ENCODE data around the gene SVBP. TPM values are rescaled to one million over a fixed set of nuclear protein-coding genes. Genes with fewer than 3 reads are reported as not detected.
A peak's percentile ranks its signal among the peaks of the same experiment; 100 is the strongest.

The SVBP gene
- polyA plus RNA-seq, 6 donors from 2014 or later, result 51.0 to 73.2 (median 65.8) TPM

DNA sequence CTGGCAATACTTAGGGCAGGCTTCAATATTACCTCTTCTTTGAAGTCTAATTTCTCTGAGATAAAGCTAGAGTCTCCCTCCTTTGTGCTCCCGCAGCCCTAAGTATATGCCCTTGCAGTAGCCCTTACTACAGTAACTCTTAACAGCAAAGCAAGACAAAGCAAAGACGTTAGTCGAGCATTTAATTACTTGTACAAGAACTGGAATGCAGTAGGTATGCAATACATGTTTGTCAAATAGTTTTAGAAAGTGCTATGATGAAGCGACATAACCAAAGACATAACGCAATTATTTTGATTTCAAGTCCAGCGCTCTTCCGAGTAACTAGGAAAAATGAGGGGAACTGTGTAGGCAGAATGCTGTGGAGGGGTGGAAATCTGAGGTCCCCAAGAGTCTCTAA lies 51.9 kb downstream of the SVBP start:
- H3K4me3 Mint-ChIP-seq, result no peak overlapping the region
- no peaks in the 10 kb centered on the region for H3K27me3 Mint-ChIP-seq
- H3K36me3 Mint-ChIP-seq, result no peaks in the 10 kb centered on the region
- peaks cover 8 to 25% (median 13%) of the 10 kb centered on the region in 3 donors for H3K4me1 Mint-ChIP-seq
- H3K9me3 Mint-ChIP-seq, result no peaks in the 10 kb centered on the region
- DNase-seq (no peak), ATAC-seq (ENCODE audit: low read depth in 2 of 2) (no peak)
- H3K27ac Mint-ChIP-seq, result no peak overlapping the region

DNA sequence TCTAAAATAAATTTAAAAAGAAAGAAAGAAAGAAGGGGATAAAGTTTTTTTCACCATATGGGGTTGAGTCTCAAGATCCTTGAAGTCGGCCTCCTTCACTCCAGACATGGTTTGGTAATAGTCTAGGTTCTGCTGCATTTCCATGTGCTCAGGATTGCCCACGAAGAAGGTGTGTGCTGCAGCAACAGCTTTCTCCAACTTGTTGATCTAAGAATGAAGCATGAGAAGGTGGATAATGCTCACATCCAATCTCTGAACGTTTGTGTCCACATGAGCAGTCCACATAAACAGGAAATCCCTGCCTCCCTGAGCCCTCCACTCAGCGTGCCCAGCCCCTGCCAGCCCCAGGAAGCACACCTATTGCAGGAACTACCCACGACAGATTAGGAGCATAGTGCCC lies 54.9 kb downstream of the SVBP start:
- peaks cover 11 to 28% (median 23%) of the 10 kb centered on the region in 3 donors for H3K4me1 Mint-ChIP-seq
- H3K9me3 Mint-ChIP-seq, result no peaks in the 10 kb centered on the region
- peak overlapping the region in 1 of 6 donors; percentile 58 for H3K27ac Mint-ChIP-seq
- no peak for ATAC-seq (ENCODE audit: low read depth in 2 of 2)
- peaks cover 4 to 5% of the 10 kb centered on the region in 2 donors for H3K36me3 Mint-ChIP-seq
- H3K4me3 Mint-ChIP-seq, result peak overlapping the region in 1 of 8 donors; percentile 27
- no peak for DNase-seq
- H3K27me3 Mint-ChIP-seq, result no peaks in the 10 kb centered on the region

DNA sequence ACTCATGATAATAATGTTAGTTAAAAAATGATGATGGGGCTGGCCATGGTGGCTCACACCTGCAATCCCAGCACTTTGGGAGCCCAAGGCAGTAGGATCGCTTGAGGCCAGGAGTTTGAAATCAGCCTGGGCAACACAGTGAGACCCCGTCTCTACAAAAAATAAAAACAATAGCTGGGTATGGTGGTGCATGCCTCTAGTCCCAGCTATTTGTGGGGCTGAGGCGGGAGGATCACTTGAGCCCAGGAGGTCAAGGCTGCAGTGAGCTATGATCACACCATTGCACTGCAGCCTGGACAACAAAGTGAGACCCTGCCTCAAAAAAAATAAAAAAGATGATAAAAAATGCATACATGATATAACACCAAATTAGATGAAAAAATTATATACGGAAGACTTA lies 55.6 kb downstream of the SVBP start:
- peaks cover 14 to 30% (median 27%) of the 10 kb centered on the region in 3 donors for H3K4me1 Mint-ChIP-seq
- no peak for ATAC-seq (ENCODE audit: low read depth in 2 of 2)
- no peak for DNase-seq
- H3K4me3 Mint-ChIP-seq, result no peak overlapping the region
- no peaks in the 10 kb centered on the region for H3K27me3 Mint-ChIP-seq
- no peaks in the 10 kb centered on the region for H3K9me3 Mint-ChIP-seq
- H3K36me3 Mint-ChIP-seq, result peaks cover 8 to 12% of the 10 kb centered on the region in 2 donors
- H3K27ac Mint-ChIP-seq, result no peak overlapping the region

DNA sequence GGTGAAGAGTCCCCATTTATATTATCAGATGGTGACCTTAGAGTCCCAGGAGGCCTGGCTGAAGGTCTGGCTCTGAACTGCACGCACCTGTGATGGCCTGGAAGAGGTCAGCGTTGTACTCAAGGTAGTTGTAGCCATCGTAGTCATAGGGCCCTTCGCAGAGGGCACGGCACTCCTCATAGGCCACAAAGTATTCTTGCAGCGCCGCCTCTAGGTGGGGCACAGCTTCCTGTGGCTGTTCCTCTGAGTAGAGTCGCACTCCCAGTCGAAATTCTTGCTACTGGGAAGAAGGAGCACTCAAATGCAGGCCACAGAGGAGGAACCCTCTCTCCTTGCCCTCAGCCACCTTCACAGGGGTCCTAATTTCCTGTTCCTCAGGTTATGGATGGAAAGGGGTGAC lies 58.1 kb downstream of the SVBP start:
- H3K4me3 Mint-ChIP-seq, result peak overlapping the region in 2 of 8 donors; percentile 51 to 64
- no peaks in the 10 kb centered on the region for H3K9me3 Mint-ChIP-seq
- DNase-seq (no peak), ATAC-seq (ENCODE audit: low read depth in 2 of 2) (peak in 1 of 2 donors; percentile 43)
- H3K36me3 Mint-ChIP-seq, result peaks cover 23 to 34% of the 10 kb centered on the region in 2 donors
- peaks cover 14 to 34% (median 27%) of the 10 kb centered on the region in 3 donors for H3K4me1 Mint-ChIP-seq
- no peaks in the 10 kb centered on the region for H3K27me3 Mint-ChIP-seq
- peak overlapping the region; percentile 10 to 89 (median 76) for H3K27ac Mint-ChIP-seq

DNA sequence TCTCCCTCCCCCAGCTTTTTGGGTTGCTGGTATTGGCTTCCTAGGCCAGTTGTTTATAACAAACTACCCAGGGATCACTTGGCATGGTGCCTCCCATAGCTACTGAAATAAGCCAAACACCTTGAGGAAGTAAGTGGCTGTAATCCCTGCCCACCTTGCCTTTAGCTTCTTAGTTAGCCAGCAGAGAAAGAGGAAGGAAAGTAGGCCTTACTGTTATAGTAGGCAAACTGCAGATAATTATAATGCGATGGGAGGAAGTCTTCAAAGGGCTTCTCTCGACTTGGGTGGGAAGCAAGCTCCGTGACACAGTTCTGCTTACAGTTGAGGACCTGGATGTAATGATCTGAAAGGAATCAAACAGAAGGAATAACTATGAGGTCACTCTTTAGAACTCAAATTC lies 58.6 kb downstream of the SVBP start:
- Mint-ChIP-seq H3K4me3 (peak overlapping the region in 1 of 8 donors; percentile 71), H3K36me3 (peaks cover 28 to 39% of the 10 kb centered on the region in 2 donors), H3K27ac (peak overlapping the region; percentile 10 to 89 (median 76)), H3K4me1 (peaks cover 14 to 33% (median 27%) of the 10 kb centered on the region in 3 donors), H3K27me3 (no peaks in the 10 kb centered on the region), H3K9me3 (no peaks in the 10 kb centered on the region)
- DNase-seq (no peak), ATAC-seq (ENCODE audit: low read depth in 2 of 2) (peak; percentile 69 to 82)

DNA sequence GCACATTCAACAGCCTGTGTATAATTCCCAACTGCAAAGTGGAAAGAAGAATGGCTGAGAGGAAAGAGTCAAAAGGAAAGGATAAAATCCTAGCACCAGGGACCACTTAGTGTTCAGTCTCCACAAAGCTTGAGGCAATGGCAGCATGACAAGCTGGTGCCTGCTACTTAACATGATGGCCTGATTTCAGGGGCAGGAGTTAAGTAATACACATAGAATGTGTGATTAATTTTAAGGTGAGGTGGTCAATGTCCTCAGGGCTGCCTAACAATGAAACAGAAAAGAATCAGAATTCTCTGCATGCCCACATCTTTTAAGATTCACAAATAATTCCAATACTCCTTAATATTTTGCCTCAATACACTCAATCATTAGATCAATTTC lies 59.3 kb downstream of the SVBP start:
- Mint-ChIP-seq H3K9me3 (no peaks in the 10 kb centered on the region), H3K27me3 (no peaks in the 10 kb centered on the region), H3K4me3 (no peak overlapping the region), H3K4me1 (peaks cover 14 to 32% (median 27%) of the 10 kb centered on the region in 3 donors), H3K36me3 (peaks cover 32 to 43% of the 10 kb centered on the region in 2 donors), H3K27ac (peak overlapping the region in 1 of 6 donors; percentile 71)
- ATAC-seq (ENCODE audit: low read depth in 2 of 2) (no peak), DNase-seq (no peak)

Other genes starting within 250 kb of the SVBP start
- gene PPIH, start 159.0 kb downstream of the SVBP start, polyA plus RNA-seq (ENCODE audit: low read depth in 6 of 6), result 10 to 100 TPM; 54.1 to 86.8 (median 72.1) TPM
- 100 to 1,000 TPM in 5 of 6 donors, 10 to 100 TPM in 1; 88.9 to 117 (median 110) TPM for gene YBX1, start 135.0 kb downstream of the SVBP start, polyA plus RNA-seq (ENCODE audit: low read depth in 6 of 6)
- gene CLDN19, start 77.2 kb downstream of the SVBP start, polyA plus RNA-seq (ENCODE audit: low read depth in 6 of 6), result under 1 TPM in 1 of 6 donors, not detected in 5; 0.11 TPM
- 10 to 100 TPM in 1 of 6 donors, 1 to 10 TPM in 5; 6.1 to 13.4 (median 7.0) TPM for gene P3H1, start 50.4 kb downstream of the SVBP start, polyA plus RNA-seq (ENCODE audit: low read depth in 6 of 6)
- gene C1orf50, start 50.1 kb downstream of the SVBP start, polyA plus RNA-seq (ENCODE audit: low read depth in 6 of 6), result 1 to 10 TPM; 2.3 to 6.6 (median 4.3) TPM
- gene TMEM269, start 32.4 kb downstream of the SVBP start, polyA plus RNA-seq (ENCODE audit: low read depth in 6 of 6), result under 1 TPM in 1 of 6 donors, not detected in 5; 0.11 TPM
- gene ERMAP, start 275 bp downstream of the SVBP start, polyA plus RNA-seq (ENCODE audit: low read depth in 6 of 6), result 1 to 10 TPM in 5 of 6 donors, not detected in 1; 2.2 to 3.7 (median 2.6) TPM
- 10 to 100 TPM in 2 of 6 donors, 1 to 10 TPM in 3, not detected in 1; 6.2 to 13.4 (median 9.4) TPM for gene ZNF691, start 29.2 kb upstream of the SVBP start, polyA plus RNA-seq (ENCODE audit: low read depth in 6 of 6)
- 100 to 1,000 TPM in 1 of 6 donors, 10 to 100 TPM in 5; 58.4 to 125 (median 89.7) TPM for gene SLC2A1, start 141.5 kb upstream of the SVBP start, polyA plus RNA-seq (ENCODE audit: low read depth in 6 of 6)